PC-3 (cell line): ENCODE data around the gene FBXL7. TPM values are rescaled to one million over a fixed set of nuclear protein-coding genes. Genes with fewer than 3 reads are reported as not detected.

Experiments used
- ATAC-seq: fragments of 200-7000 bp; cut with Tn5 transposase; 2 replicates; pipeline ENCODE4 v1.9.1; 2020; ENCODE audit warnings: mild to moderate bottlenecking, moderate library complexity
- BruUV-seq: library from RNA; stranded (reverse); fragments of 400-500 nt; replicated peaks from 2 replicates; lab custom pipeline; 2021; lab: Mats Ljungman, UMichigan
- CTCF ChIA-PET: fragments of 300-600 bp; sonication (Branson Sonifier 250); formaldehyde crosslinking; loops from one replicate; lab custom pipeline; 2022; ENCODE audit warnings: antibody characterized with exemption; lab: Charles Lee
- POLR2A ChIA-PET: fragments of 300-600 bp; sonication (Branson Sonifier 250); formaldehyde crosslinking; loops from one replicate; lab custom pipeline; 2022; ENCODE audit warnings: antibody characterized with exemption; ENCODE audit not compliant: unreplicated experiment; lab: Charles Lee
- DNase-seq: peaks from one replicate; pipeline ENCODE4 v3.0.0-alpha.2; 2015
- H2AFZ ChIP-seq: fragments of 300-600 bp; sonication (generic); 2 replicates; pipeline ENCODE4 v1.6.0; 2016; ENCODE audit warnings: antibody characterized with exemption, low read length
- H3F3A ChIP-seq: fragments of 300-600 bp; sonication (generic); one replicate; pipeline ENCODE4 v1.6.0; 2017; ENCODE audit warnings: antibody characterized with exemption, low read length, control low read depth, mild to moderate bottlenecking; ENCODE audit not compliant: unreplicated experiment
- H3K27ac ChIP-seq: fragments of 300-600 bp; sonication (generic); 2 replicates; pipeline ENCODE4 v1.5.1; 2016; ENCODE audit warnings: mild to moderate bottlenecking, low read length
- H3K27me3 ChIP-seq: fragments of 300-600 bp; sonication (generic); 2 replicates; pipeline ENCODE4 v1.6.1; 2016; ENCODE audit warnings: low read length, mixed read lengths
- H3K36me3 ChIP-seq: fragments of 300-600 bp; sonication (generic); 2 replicates; pipeline ENCODE4 v1.6.1; 2016; ENCODE audit warnings: low read depth, mixed run types, low read length, mixed read lengths
- H3K4me1 ChIP-seq: fragments of 300-600 bp; sonication (generic); 2 replicates; pipeline ENCODE4 v1.5.1; 2016; ENCODE audit warnings: low read length; ENCODE audit not compliant: insufficient read depth
- H3K4me2 ChIP-seq: fragments of 300-600 bp; sonication (generic); 2 replicates; pipeline ENCODE4 v1.6.0; 2016; ENCODE audit warnings: low read length
- H3K4me3 ChIP-seq: fragments of 300-600 bp; sonication (generic); 2 replicates; pipeline ENCODE4 v1.5.1; 2016; ENCODE audit warnings: mild to moderate bottlenecking, low read length, mixed read lengths
- H3K79me2 ChIP-seq: fragments of 300-600 bp; sonication (generic); 2 replicates; pipeline ENCODE4 v1.6.1; 2017; ENCODE audit warnings: low read length, mixed read lengths
- H3K9ac ChIP-seq: fragments of 300-600 bp; sonication (generic); 2 replicates; pipeline ENCODE4 v1.6.0; 2016; ENCODE audit warnings: mild to moderate bottlenecking, low read length
- H3K9me2 ChIP-seq: fragments of 300-600 bp; sonication (generic); replicated peaks from 2 replicates; pipeline ENCODE4 v1.6.1; 2016; ENCODE audit warnings: mixed run types, low read length, mixed read lengths
- H3K9me3 ChIP-seq: fragments of 300-600 bp; sonication (generic); 2 replicates; pipeline ENCODE4 v1.6.1; 2016; ENCODE audit warnings: low read length, mixed read lengths
- H4K20me1 ChIP-seq: fragments of 300-600 bp; sonication (generic); 2 replicates; pipeline ENCODE4 v1.6.1; 2016; ENCODE audit warnings: low read length, mixed read lengths
- CTCF ChIP-seq: fragments of 300-600 bp; sonication (generic); conservative IDR thresholded peaks from 2 replicates; pipeline ENCODE4 v1.5.1; 2017; ENCODE audit warnings: antibody characterized with exemption, low read depth, mild to moderate bottlenecking, low read length
- EZH2 ChIP-seq: fragments of 300-600 bp; sonication (generic); IDR thresholded peaks from one replicate; pipeline ENCODE4 v1.6.1; 2017; ENCODE audit warnings: antibody characterized with exemption, mild to moderate bottlenecking, low read length; ENCODE audit not compliant: unreplicated experiment
- EZH2phosphoT487 ChIP-seq: fragments of 300-600 bp; sonication (generic); IDR thresholded peaks from 2 replicates; pipeline ENCODE4 v1.6.1; 2018; ENCODE audit warnings: mild to moderate bottlenecking, antibody characterized with exemption, low read length, borderline replicate concordance
- intact Hi-C: fragments of 100-400 bp; cut with micrococcal nuclease; formaldehyde crosslinking; loops from 2 replicates; pipeline ENCODE4 v1.9.0; 2023
- total RNA-seq: library from RNA; depleted of rRNA; stranded (reverse); fragments of >200 nt; gene quantifications from 2 replicates; pipeline ENCODE4 v1.2.3, GENCODE V29; 2014

FBXL7 gene
- total RNA-seq, 1 experiment from 2014 or later = 0.18 TPM

GRCh38 chr5:15790446-15791018, 290.6 kb downstream of the FBXL7 start:
- no peak overlapping the region for H3K4me3 ChIP-seq
- H3K27me3 ChIP-seq = no peaks in the 10 kb centered on the region
- no peaks in the 10 kb centered on the region for H3K36me3 ChIP-seq
- H3K4me2 ChIP-seq = no peak overlapping the region
- intact Hi-C loops = loop anchor here (5.0 to 10.0 kb wide), 2 partner anchors 204 to 328 kb away; no protein-coding TSS in a partner anchor
- no peak overlapping the region for H3K9ac ChIP-seq
- ChIA-PET CTCF (no interaction called here), POLR2A (no interaction called here)
- TF ChIP-seq CTCF (no peak), EZH2phosphoT487 (no peak), EZH2 (no peak)
- no peaks in the 10 kb centered on the region for H3K4me1 ChIP-seq
- no peaks in the 10 kb centered on the region for H3K9me3 ChIP-seq
- no TSS peak for BruUV-seq
- H3K27ac ChIP-seq = no peak overlapping the region
- no peaks in the 10 kb centered on the region for H4K20me1 ChIP-seq
- no peak overlapping the region for H2AFZ ChIP-seq
- H3K79me2 ChIP-seq = no peaks in the 10 kb centered on the region
- DNase-seq = no peak
- no peaks in the 10 kb centered on the region for H3F3A ChIP-seq
- no peaks in the 10 kb centered on the region for H3K9me2 ChIP-seq
- no peak for ATAC-seq

GRCh38 chr5:15791274-15791673, 291.3 kb downstream of the FBXL7 start:
- Histone ChIP-seq H4K20me1 (no peaks in the 10 kb centered on the region), H3F3A (no peaks in the 10 kb centered on the region), H3K27me3 (no peaks in the 10 kb centered on the region), H3K9ac (no peak overlapping the region), H3K9me2 (no peaks in the 10 kb centered on the region), H3K4me3 (no peak overlapping the region), H3K36me3 (no peaks in the 10 kb centered on the region), H3K27ac (no peak overlapping the region), H3K9me3 (no peaks in the 10 kb centered on the region), H2AFZ (no peak overlapping the region), H3K4me1 (no peaks in the 10 kb centered on the region), H3K79me2 (no peaks in the 10 kb centered on the region), H3K4me2 (no peak overlapping the region)
- TF ChIP-seq EZH2phosphoT487 = no peak
- TF ChIP-seq CTCF = peak; percentile 43
- intact Hi-C loops = loop anchor here (5.0 to 10.0 kb wide), 2 partner anchors 204 to 329 kb away; no protein-coding TSS in a partner anchor
- no TSS peak for BruUV-seq
- ChIA-PET CTCF (no interaction called here), POLR2A (no interaction called here)
- ATAC-seq (no peak), DNase-seq (peak; percentile 38)

GRCh38 chr5:15791859-15792258, 291.9 kb downstream of the FBXL7 start:
- Histone ChIP-seq H3K79me2 (no peaks in the 10 kb centered on the region), H3K4me3 (no peak overlapping the region), H3K4me2 (no peak overlapping the region), H2AFZ (no peak overlapping the region), H3K27me3 (no peaks in the 10 kb centered on the region), H3K4me1 (no peaks in the 10 kb centered on the region), H3K9me3 (peaks cover 4% of the 10 kb centered on the region; the same call in 1 of the 2 replicates), H3K9me2 (no peaks in the 10 kb centered on the region), H3F3A (no peaks in the 10 kb centered on the region), H3K36me3 (no peaks in the 10 kb centered on the region), H3K9ac (no peak overlapping the region), H4K20me1 (no peaks in the 10 kb centered on the region), H3K27ac (no peak overlapping the region)
- no TSS peak for BruUV-seq
- DNase-seq (no peak), ATAC-seq (no peak)
- intact Hi-C loops = loop anchor here (5.0 to 10.0 kb wide), 2 partner anchors 203 to 330 kb away; no protein-coding TSS in a partner anchor
- ChIA-PET POLR2A (no interaction called here), CTCF (no interaction called here)
- TF ChIP-seq EZH2phosphoT487 = no peak
- no peak for TF ChIP-seq CTCF
- TF ChIP-seq EZH2 = no peak
